Measurements from ENCODE around the gene CAPZB. TPM values are rescaled to one million over a fixed set of nuclear protein-coding genes. Genes with fewer than 3 reads are reported as not detected.

CAPZB gene
- total RNA-seq, 1 donor = 183 TPM

GRCh38 chr1:19418503-19418971, 66.8 kb downstream of the CAPZB start:
- no peak for TF ChIP-seq CTCF (IDR thresholded peaks at IDR 0.05; ENCODE audit: insufficient read depth, low read depth, low read length)
- no peak overlapping the region for H3K4me3 ChIP-seq (ENCODE audit: low read depth, low read length)
- no peak for DNase-seq (ENCODE audit: low read depth)

GRCh38 chr1:19416921-19417470, 68.3 kb downstream of the CAPZB start:
- TF ChIP-seq CTCF (IDR thresholded peaks at IDR 0.05; ENCODE audit: insufficient read depth, low read depth, low read length) = no peak
- DNase-seq (ENCODE audit: low read depth) = no peak
- H3K4me3 ChIP-seq (ENCODE audit: low read depth, low read length) = no peak overlapping the region

- TF ChIP-seq CTCF (IDR thresholded peaks at IDR 0.05; ENCODE audit: insufficient read depth, low read depth, low read length) = no peak
- no peak overlapping the region for H3K4me3 ChIP-seq (ENCODE audit: low read depth, low read length)
- no peak for DNase-seq (ENCODE audit: low read depth)
Observed at GRCh38 chr1:19416145-19416544, 69.2 kb downstream of the CAPZB start.

- no peak for TF ChIP-seq CTCF (IDR thresholded peaks at IDR 0.05; ENCODE audit: insufficient read depth, low read depth, low read length)
- no peak overlapping the region for H3K4me3 ChIP-seq (ENCODE audit: low read depth, low read length)
- no peak for DNase-seq (ENCODE audit: low read depth)
Observed at GRCh38 chr1:19414515-19415121, 70.7 kb downstream of the CAPZB start.

GRCh38 chr1:19413999-19414398, 71.3 kb downstream of the CAPZB start:
- DNase-seq (ENCODE audit: low read depth) = no peak
- no peak for TF ChIP-seq CTCF (IDR thresholded peaks at IDR 0.05; ENCODE audit: insufficient read depth, low read depth, low read length)
- H3K4me3 ChIP-seq (ENCODE audit: low read depth, low read length) = no peak overlapping the region

GRCh38 chr1:19412654-19413053, 72.7 kb downstream of the CAPZB start:
- DNase-seq (ENCODE audit: low read depth) = no peak
- no peak for TF ChIP-seq CTCF (IDR thresholded peaks at IDR 0.05; ENCODE audit: insufficient read depth, low read depth, low read length)
- H3K4me3 ChIP-seq (ENCODE audit: low read depth, low read length) = no peak overlapping the region

GRCh38 chr1:19411612-19412011, 73.7 kb downstream of the CAPZB start:
- no peak for DNase-seq (ENCODE audit: low read depth)
- TF ChIP-seq CTCF (IDR thresholded peaks at IDR 0.05; ENCODE audit: insufficient read depth, low read depth, low read length) = no peak
- H3K4me3 ChIP-seq (ENCODE audit: low read depth, low read length) = no peak overlapping the region
